M059J (cell line): ENCODE data around the gene CHRNA7. TPM values are rescaled to one million over a fixed set of nuclear protein-coding genes. Genes with fewer than 3 reads are reported as not detected.

ENCODE experiments used
- DNase-seq: peaks from one replicate; pipeline ENCODE4 v3.0.0-alpha.2; 2012; ENCODE audit warnings: low read depth
- total RNA-seq: library from RNA; depleted of rRNA; stranded (reverse); fragments of >200 nt; shearing (Covaris generic); gene quantifications from 2 replicates; pipeline ENCODE4 v1.2.3, GENCODE V29; 2014

Gene CHRNA7
- total RNA-seq, 1 experiment from 2014 or later = 2.0 TPM

GRCh38 chr15:32067115-32067514 lies 36.8 kb downstream of the CHRNA7 start:
- DNase-seq = no peak

- no peak for DNase-seq
Observed at GRCh38 chr15:32089851-32090359, 59.6 kb downstream of the CHRNA7 start.

- DNase-seq = no peak
Observed at GRCh38 chr15:32091505-32092380, 61.4 kb downstream of the CHRNA7 start.

- DNase-seq = no peak
Observed at GRCh38 chr15:32096213-32096612, 65.9 kb downstream of the CHRNA7 start.

- DNase-seq = no peak
Observed at GRCh38 chr15:32096916-32097617, 66.8 kb downstream of the CHRNA7 start.

DNA sequence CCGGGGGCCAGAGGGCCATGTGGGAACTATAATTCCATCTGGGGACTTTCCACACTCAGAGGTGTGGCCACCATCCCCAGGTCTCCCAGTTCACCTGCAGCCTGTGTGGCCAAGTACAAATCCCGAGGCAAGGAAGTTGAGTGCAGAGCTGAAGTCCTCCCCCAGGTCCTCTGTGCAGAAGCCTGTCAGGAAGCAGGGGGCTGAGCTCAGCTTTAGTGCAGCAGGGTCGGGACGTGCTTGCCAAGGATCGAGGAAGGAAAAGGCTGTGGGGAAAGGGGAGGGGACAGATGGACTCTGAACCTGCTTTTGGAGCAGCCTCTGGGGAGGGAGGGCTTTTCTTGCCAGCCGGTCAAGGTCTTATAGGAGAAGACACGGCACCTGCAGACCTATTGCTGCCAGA lies 67.7 kb downstream of the CHRNA7 start:
- no peak for DNase-seq

DNA sequence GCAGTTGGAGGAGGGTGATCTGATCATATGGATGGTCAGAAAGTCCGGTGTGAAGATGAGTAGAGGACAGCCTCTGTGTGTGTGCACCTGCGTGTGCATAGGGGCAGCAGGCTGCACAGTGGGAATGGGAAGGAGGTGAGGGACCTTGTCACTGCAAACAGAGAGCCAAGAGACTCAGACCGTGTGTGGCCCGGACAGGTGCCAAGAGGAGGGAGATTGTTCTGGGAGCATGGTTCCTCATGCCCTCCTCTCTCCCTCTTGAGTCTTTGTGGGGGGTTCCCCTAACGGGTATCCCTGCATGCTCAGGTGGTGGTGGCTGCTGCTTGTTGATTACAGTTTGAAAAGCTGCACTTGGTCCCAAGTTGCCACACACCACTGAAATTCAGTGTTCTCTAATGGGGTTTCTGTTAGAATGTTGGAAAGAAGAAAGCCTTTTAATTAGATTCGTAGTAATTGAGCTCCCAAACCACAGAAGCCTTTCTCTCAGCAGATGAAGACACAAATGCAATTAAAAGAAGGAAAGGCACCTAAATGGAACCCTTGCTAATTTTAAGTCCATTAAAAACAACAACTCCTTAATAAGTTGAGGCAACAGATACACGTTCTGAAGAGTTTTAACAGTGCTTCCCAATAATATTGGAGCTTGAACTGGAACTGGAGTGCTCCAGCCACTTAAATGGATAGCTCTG lies 68.9 kb downstream of the CHRNA7 start:
- DNase-seq = no peak

DNA sequence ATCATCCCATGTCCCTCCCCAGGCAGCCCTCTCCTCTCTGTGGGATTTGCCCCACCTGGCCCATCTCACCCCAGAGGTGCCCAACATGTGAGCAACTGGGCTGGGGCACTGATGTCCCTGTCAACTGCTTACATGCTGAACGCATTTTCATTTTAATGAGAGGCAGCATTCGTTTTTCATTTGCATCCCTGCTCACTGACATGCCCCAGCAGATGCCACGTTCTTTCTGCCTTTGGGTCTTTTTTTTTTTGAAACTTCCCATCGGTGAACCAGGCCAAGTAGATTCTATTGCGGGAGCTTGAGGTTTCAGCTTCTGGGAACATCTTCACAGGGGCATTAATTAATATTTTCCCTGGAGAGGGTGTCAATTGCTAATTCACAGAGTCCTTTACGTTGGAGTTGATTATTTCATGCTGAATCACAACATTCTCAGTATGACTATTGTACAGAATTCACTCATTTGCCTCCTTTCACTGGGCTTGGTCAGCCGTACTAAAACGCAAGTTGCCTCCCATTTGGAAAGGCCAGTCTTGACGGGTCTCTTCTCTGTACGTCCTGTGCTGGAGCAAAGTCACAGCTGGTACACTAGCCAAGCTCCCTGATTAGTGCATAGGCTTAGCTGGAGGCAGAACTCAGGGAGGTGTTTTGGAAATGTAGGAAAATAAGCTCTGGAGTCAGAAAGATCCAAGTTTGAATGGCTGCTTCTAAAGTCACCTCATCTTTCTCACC lies 69.8 kb downstream of the CHRNA7 start:
- DNase-seq = no peak

DNA sequence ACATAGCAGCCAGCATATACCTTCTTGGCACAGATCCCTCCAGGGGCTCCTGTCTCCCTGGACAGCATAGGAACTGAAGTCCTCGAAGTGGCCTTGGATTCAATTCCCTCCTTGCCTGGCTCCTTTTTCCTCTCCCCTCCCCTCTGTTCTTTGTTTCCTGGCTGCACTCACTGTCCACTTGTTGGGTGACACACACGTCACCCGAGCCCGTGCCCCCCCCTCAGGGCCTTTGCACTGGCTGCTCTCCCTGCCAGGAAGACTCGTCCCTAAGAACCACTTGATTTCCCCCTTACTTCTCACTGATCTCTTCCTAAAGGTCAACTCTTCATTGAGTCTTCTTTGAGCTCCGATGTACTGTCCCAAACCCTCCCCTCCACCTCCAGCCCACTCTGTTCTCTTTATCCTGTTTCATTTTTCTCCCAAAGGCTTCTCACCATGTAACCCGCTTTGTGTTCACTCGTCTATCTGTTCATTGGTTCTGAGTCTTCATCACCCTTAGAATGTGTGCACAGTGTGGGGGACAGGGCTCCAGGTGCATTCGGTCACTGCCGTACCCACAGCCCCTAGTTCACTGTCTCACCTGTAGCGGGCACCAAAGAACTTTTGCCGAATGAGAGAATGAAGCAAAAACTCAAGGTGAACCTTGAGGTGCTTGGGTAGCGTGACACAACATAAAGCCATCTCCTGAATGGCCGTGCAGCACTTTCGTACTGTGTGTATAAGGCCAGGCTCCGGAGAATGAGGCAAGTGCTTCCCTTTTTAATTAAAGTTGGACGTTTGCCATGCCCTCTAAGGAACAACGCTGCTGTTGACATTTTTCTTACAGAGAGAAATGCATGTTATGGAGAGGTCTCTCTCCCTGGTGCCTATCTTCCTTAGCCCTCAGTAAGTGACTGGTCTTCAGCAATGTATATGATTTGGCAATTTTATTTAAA lies 74.0 kb downstream of the CHRNA7 start:
- DNase-seq = no peak

DNA sequence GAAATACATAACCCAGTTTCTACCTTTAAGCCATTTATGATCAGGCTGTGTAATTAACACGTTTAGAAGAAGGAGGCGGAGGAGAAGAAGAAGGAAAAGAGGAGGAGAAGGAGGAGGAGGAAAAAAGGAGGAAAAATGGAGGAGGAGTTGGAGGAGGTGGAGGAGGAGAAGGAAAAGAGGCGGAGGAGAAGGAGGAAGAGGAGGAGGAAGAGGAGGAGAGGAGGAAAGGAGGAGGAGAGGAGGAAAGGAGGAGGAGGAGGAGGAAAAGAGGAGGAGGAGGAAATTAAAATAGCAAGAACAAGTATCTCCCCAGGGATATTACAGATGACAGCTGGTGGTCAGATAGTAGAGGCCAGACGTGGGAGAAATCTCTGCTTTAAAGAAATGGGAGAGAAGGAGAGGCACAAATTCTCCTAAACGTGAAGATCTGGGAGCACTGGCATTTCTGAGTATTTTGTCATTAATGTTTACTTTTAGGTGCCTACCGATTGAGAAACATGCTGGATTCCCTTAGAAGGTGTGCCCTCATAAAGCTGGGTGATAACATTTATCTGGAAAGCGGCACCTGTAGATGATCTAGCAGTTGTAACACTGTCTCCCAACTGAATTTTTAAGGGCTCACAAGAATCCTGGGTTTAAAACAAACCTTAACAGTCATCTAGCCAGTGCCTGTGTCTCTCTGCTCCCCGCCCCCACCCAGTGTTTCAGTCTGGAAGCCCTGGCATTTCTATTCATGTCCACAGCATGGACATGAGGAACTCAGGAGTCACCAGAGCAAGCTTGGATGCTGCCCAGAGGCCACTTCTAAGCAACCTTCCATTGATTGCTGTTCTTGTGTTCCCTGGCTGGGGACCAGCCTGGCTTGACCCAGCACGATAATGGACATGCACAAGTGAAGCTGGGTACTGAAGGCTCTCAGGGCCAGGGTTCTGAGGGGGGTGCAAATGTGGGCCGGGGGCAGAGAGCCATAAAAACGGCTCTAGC lies 75.2 kb downstream of the CHRNA7 start:
- no peak for DNase-seq

DNA sequence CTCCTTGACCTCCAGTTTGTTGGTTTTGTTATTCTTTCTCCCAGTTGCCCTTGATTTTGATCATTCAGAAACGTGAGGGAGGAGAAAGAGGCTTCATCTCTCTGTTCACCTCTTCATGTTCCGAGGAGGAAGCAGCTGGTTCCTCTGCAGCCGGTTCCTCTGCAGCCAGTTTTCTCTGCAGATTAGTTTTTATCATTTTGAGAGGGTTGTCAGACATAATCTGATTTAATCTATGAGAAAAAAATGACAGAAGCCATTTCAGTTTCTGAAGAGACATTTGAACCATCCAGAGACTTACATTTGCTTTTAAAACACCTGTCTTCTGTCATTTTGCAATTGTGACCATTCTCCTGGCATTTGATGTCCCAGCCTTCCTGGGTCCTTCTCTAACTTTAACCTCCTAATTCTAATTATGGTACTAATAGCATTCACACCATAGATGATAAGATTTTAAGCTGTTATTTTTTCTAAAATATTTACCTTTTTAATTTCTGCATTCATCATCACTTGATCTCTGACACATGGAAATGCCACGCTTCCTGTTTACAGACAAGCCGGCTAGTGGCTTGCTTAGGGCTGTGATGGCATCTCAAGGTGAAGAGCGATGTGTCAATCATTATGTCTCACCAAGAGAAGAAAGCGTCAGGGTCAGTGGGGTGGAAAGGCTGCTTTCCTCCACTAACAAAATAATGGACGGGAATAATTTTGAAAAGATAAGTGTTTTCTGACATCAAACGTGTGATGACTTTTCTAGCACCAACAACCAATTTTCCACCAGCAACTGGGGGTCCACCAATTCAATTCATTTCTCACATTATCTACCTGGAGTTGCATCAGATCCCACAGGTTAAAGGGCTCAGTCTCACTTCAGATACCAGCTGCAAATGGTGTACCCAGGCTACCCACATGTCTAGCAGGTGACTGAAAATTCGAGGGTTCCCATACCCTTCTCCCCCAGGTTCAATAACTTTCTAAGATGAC lies 76.4 kb downstream of the CHRNA7 start:
- DNase-seq = no peak

- DNase-seq = no peak
Observed at GRCh38 chr15:32107477-32108080, 77.3 kb downstream of the CHRNA7 start.

- DNase-seq = no peak
Observed at GRCh38 chr15:32108661-32109060, 78.3 kb downstream of the CHRNA7 start.

DNA sequence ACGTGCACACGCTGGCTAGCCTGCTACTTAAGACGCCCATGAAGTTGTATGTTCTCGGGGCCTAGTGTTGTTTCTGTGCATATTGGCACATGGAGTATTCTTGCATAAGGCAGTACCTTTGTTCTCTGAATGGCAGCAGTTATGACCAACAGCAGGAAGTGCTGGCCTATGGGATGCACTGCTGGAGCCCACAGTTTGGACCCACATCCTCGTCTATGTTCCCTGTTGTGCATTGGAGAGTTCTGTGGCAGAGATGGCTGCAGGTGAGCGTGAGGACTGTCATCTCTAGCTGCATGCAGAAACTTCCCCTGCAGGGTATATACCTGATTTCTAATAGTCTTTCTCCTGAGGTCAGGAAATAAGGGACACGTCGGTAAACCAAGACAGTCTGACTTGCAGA lies 81.8 kb downstream of the CHRNA7 start:
- DNase-seq = no peak

DNA sequence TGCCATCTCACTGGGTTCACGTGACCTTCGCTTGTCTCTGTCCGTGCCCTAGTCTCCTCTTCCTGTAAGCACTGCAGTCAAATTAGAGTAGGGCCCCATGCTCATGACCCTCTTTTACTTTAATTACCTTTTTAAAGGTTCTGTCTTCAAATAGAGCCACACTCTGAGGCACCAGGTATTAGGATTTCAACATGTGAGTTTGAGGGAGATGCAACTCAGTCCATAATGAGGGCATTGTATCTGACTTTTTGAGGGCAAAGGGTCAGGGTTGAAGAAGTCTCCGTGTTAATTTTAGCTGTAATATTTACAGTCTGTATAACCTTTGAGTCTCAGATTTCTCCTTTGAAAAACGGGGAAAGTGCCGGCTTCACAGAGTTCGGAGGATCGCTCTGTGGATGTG lies 82.9 kb downstream of the CHRNA7 start:
- DNase-seq = no peak

- DNase-seq = no peak
Observed at GRCh38 chr15:32117122-32117521, 86.8 kb downstream of the CHRNA7 start.

- no peak for DNase-seq
Observed at GRCh38 chr15:32119286-32119685, 89.0 kb downstream of the CHRNA7 start.
